IMR-90 (cell line): ENCODE results near the gene TRPV4. TPM values are rescaled to one million over a fixed set of nuclear protein-coding genes. Genes with fewer than 3 reads are reported as not detected.

Experiments used
- ATAC-seq: fragments of 200-7000 bp; cut with Tn5 transposase; 2 replicates; pipeline ENCODE4 v1.9.1; 2020; ENCODE audit warnings: low read depth, mild to moderate bottlenecking, moderate library complexity
- BruUV-seq: library from RNA; stranded (reverse); fragments of 400-500 nt; replicated peaks from 2 replicates; lab custom pipeline; 2021; lab: Mats Ljungman, UMichigan
- CTCF ChIA-PET: fragments of 300-600 bp; formaldehyde crosslinking; extraction: SDS; loops from one replicate; lab custom pipeline; 2021; ENCODE audit warnings: antibody characterized with exemption; lab: Yijun Ruan, JAX
- POLR2A ChIA-PET: fragments of 300-600 bp; sonication (Branson Sonifier 250); formaldehyde crosslinking; loops from one replicate; lab custom pipeline; 2022; ENCODE audit warnings: antibody characterized with exemption; ENCODE audit not compliant: unreplicated experiment; lab: Charles Lee
- DNase-seq: peaks from one replicate; pipeline ENCODE4 v3.0.0; 2013
- H2AFZ ChIP-seq: replicated peaks from 2 replicates; pipeline ENCODE3; 2013; ENCODE audit warnings: low read length, mild to moderate bottlenecking; ENCODE audit not compliant: poor library complexity
- H2AK5ac ChIP-seq: 2 replicates; pipeline ENCODE4 v1.6.1; 2013; ENCODE audit warnings: low read depth, low read length, inconsistent platforms
- H2AK9ac ChIP-seq: replicated peaks from 2 replicates; pipeline ENCODE3; 2013; ENCODE audit warnings: mild to moderate bottlenecking, low read depth, low read length, moderate library complexity; ENCODE audit not compliant: poor library complexity
- H2BK120ac ChIP-seq: 2 replicates; pipeline ENCODE4 v1.6.1; 2013; ENCODE audit warnings: low read depth, low read length, inconsistent platforms
- H2BK15ac ChIP-seq: 3 replicates; pipeline ENCODE4 v1.6.1; 2013; ENCODE audit warnings: low read depth, low read length, inconsistent platforms
- H2BK20ac ChIP-seq: 2 replicates; pipeline ENCODE4 v1.6.1; 2013; ENCODE audit warnings: low read depth, mild to moderate bottlenecking, inconsistent platforms, low read length, moderate library complexity
- H2BK5ac ChIP-seq: 2 replicates; pipeline ENCODE4 v1.6.1; 2013; ENCODE audit warnings: mild to moderate bottlenecking, low read depth, low read length, inconsistent platforms; ENCODE audit not compliant: poor library complexity, severe bottlenecking
- H3K14ac ChIP-seq: replicated peaks from 2 replicates; pipeline ENCODE4 v1.6.1; 2013; ENCODE audit warnings: low read depth, low read length, inconsistent platforms
- H3K18ac ChIP-seq: 2 replicates; pipeline ENCODE4 v1.6.1; 2013; ENCODE audit warnings: low read depth, low read length, control low read depth
- H3K23ac ChIP-seq: 2 replicates; pipeline ENCODE4 v1.6.1; 2013; ENCODE audit warnings: low read depth, low read length, inconsistent platforms
- H3K27ac ChIP-seq: 2 replicates; pipeline ENCODE4 v1.5.1; 2013; ENCODE audit warnings: mild to moderate bottlenecking, control low read depth, low read length; ENCODE audit not compliant: insufficient read depth
- H3K27me3 ChIP-seq: 2 replicates; pipeline ENCODE4 v1.6.1; 2013; ENCODE audit warnings: low read length; ENCODE audit not compliant: control insufficient read depth, insufficient read depth
- H3K36me3 ChIP-seq: 2 replicates; pipeline ENCODE4 v1.6.1; 2013; ENCODE audit warnings: low read length, mixed read lengths; ENCODE audit not compliant: control insufficient read depth, insufficient read depth
- H3K4ac ChIP-seq: 2 replicates; pipeline ENCODE4 v1.6.1; 2013; ENCODE audit warnings: low read depth, low read length, inconsistent platforms
- H3K4me1 ChIP-seq: 2 replicates; pipeline ENCODE4 v1.6.1; 2013; ENCODE audit warnings: low read length, mixed read lengths; ENCODE audit not compliant: control insufficient read depth, insufficient read depth
- H3K4me2 ChIP-seq: 2 replicates; pipeline ENCODE4 v1.6.1; 2013; ENCODE audit warnings: low read depth, mild to moderate bottlenecking, control low read depth, low read length, moderate library complexity
- H3K4me3 ChIP-seq: 2 replicates; pipeline ENCODE4 v1.5.1; 2013; ENCODE audit warnings: low read depth, mild to moderate bottlenecking, control low read depth, low read length, moderate library complexity; ENCODE audit not compliant: insufficient read depth
- H3K56ac ChIP-seq: 2 replicates; pipeline ENCODE4 v1.6.1; 2013; ENCODE audit warnings: low read length, inconsistent platforms; ENCODE audit not compliant: insufficient read depth; ENCODE audit errors: extremely low read depth
- H3K79me1 ChIP-seq, 2 experiments: 2 replicates each; pipeline ENCODE4 v1.6.1; 2013; ENCODE audit warnings: low read length in 2 of 2, inconsistent platforms in 1 of 2, low read depth in 1 of 2
- H3K9ac ChIP-seq: 2 replicates; pipeline ENCODE4 v1.6.1; 2013; ENCODE audit warnings: low read depth, low read length, control low read depth
- H3K9me1 ChIP-seq: 2 replicates; pipeline ENCODE4 v1.6.1; 2013; ENCODE audit warnings: low read length, inconsistent platforms; ENCODE audit not compliant: insufficient read depth
- H3K9me3 ChIP-seq: 2 replicates; pipeline ENCODE4 v1.6.1; 2013; ENCODE audit warnings: low read length; ENCODE audit not compliant: control insufficient read depth, insufficient read depth
- H4K20me1 ChIP-seq: 2 replicates; pipeline ENCODE4 v1.6.1; 2013; ENCODE audit warnings: low read length, inconsistent platforms; ENCODE audit not compliant: insufficient read depth
- H4K5ac ChIP-seq: 2 replicates; pipeline ENCODE4 v1.6.1; 2013; ENCODE audit warnings: mild to moderate bottlenecking, low read depth, low read length, control low read depth
- H4K8ac ChIP-seq, 2 experiments: 2 replicates each; pipeline ENCODE4 v1.6.1; 2013; ENCODE audit warnings: low read depth in 2 of 2, low read length in 2 of 2, control low read depth in 1 of 2, inconsistent platforms in 1 of 2
- H4K91ac ChIP-seq: 2 replicates; pipeline ENCODE4 v1.6.1; 2013; ENCODE audit warnings: low read depth, low read length, inconsistent platforms; ENCODE audit not compliant: insufficient read depth
- CEBPB ChIP-seq: IDR thresholded peaks from 2 replicates; pipeline ENCODE4 v1.6.1; 2012; ENCODE audit warnings: low read depth, low read length, improper control_type of control experiment
- CHD1 ChIP-seq: IDR thresholded peaks from 2 replicates; pipeline ENCODE4 v1.6.1; 2012; ENCODE audit warnings: low read depth, low read length, improper control_type of control experiment
- CTCF ChIP-seq: conservative IDR thresholded peaks from 2 replicates; pipeline ENCODE4 v1.5.1; 2012; ENCODE audit warnings: mild to moderate bottlenecking, low read depth, low read length, improper control_type of control experiment
- ELK1 ChIP-seq: fragments of 150-350 bp; IDR thresholded peaks from 2 replicates; pipeline ENCODE4 v1.6.1; 2016; ENCODE audit warnings: low read depth, mild to moderate bottlenecking, low read length, moderate library complexity, borderline replicate concordance
- FOS ChIP-seq: fragments of 150-350 bp; IDR thresholded peaks from 2 replicates; pipeline ENCODE4 v1.6.1; 2016; ENCODE audit warnings: low read depth, low read length
- MAZ ChIP-seq: IDR thresholded peaks from 2 replicates; pipeline ENCODE4 v1.6.1; 2012; ENCODE audit warnings: low read depth, mild to moderate bottlenecking, low read length, improper control_type of control experiment, moderate library complexity, borderline replicate concordance
- MXI1 ChIP-seq: IDR thresholded peaks from 2 replicates; pipeline ENCODE4 v1.6.1; 2012; ENCODE audit warnings: low read depth, mild to moderate bottlenecking, low read length, moderate library complexity, borderline replicate concordance
- NFE2L2 ChIP-seq: fragments of 150-350 bp; IDR thresholded peaks from 2 replicates; pipeline ENCODE4 v1.6.1; 2016; ENCODE audit warnings: low read depth, mild to moderate bottlenecking, low read length
- POLR2A ChIP-seq: IDR thresholded peaks from 2 replicates; pipeline ENCODE4 v1.6.1; 2012; ENCODE audit warnings: mild to moderate bottlenecking, low read depth, low read length
- RAD21 ChIP-seq: IDR thresholded peaks from 2 replicates; pipeline ENCODE4 v1.6.1; 2012; ENCODE audit warnings: low read length, improper control_type of control experiment
- RFX5 ChIP-seq: IDR thresholded peaks from 2 replicates; pipeline ENCODE4 v1.8.0; 2012; ENCODE audit warnings: low read depth, mild to moderate bottlenecking, low read length, moderate library complexity
- SMC3 ChIP-seq: fragments of 150-350 bp; IDR thresholded peaks from 2 replicates; pipeline ENCODE4 v1.6.1; 2016; ENCODE audit warnings: low read depth, mild to moderate bottlenecking, antibody characterized with exemption, low read length, moderate library complexity
- USF2 ChIP-seq: fragments of 150-350 bp; IDR thresholded peaks from 2 replicates; pipeline ENCODE4 v1.6.1; 2017; ENCODE audit warnings: mild to moderate bottlenecking, antibody characterized with exemption, low read length, low read depth
- whole genome bisulfite sequencing, 2 experiments: methylation state at CpG; one replicate each; pipeline versions ENCODE4 v1.1.5 to v1.1.7; 2013; ENCODE audit warnings: missing lambda C conversion rate in 2 of 2; ENCODE audit not compliant: insufficient read length in 1 of 2; ENCODE audit errors: extremely low coverage in 2 of 2; 5-methylcytosine and 5-hydroxymethylcytosine counted together
- dilution Hi-C: fragments of 300-500 bp; cut with HindIII; formaldehyde crosslinking; loops from one replicate; pipeline ENCODE4 v1.14.3; 2018; ENCODE audit warnings: low sequenced_read_pairs; ENCODE audit not compliant: unreplicated experiment
- in situ Hi-C: fragments of 300-500 bp; cut with MboI; formaldehyde crosslinking; loops from 3 replicates; pipeline ENCODE4 v1.14.3; 2019; ENCODE audit warnings: low sequenced_read_pairs, inconsistent platforms, mixed read lengths
- intact Hi-C: fragments of 100-400 bp; cut with micrococcal nuclease; formaldehyde crosslinking; loops from 2 replicates; pipeline ENCODE4 v1.10.0; 2022
- polyA plus RNA-seq, 3 experiments: library from polyadenylated mRNA; depleted of rRNA; stranded (reverse); fragments of >200 nt; gene quantifications; 2 replicates each; pipeline ENCODE4 v1.2.3, GENCODE V29; 2012; ENCODE audit warnings: low replicate concordance in 1 of 3
- total RNA-seq: library from RNA; depleted of rRNA; stranded (reverse); fragments of >200 nt; gene quantifications from 2 replicates; pipeline ENCODE4 v1.2.3, GENCODE V29; 2012

Gene TRPV4
- total and polyA plus RNA-seq, 2 of the 4 experiments (the other 2 are of a cell fraction): 1.1 to 6.1 TPM

- Histone ChIP-seq H4K5ac (no peak overlapping the region), H4K91ac (no peak overlapping the region), H2BK20ac (no peak overlapping the region), H3K4me2 (no peak overlapping the region), H3K18ac (no peak overlapping the region), H2BK5ac (no peak overlapping the region), H3K9me3 (no peaks in the 10 kb centered on the region), H3K27me3 (no peaks in the 10 kb centered on the region), H3K9ac (no peak overlapping the region), H4K8ac (no peak overlapping the region), H4K20me1 (peaks cover 8% of the 10 kb centered on the region), H3K14ac (no peak overlapping the region), H3K36me3 (peaks cover 8% of the 10 kb centered on the region), H2BK15ac (no peak overlapping the region), H3K4me3 (no peak overlapping the region), H3K27ac (no peak overlapping the region), H3K9me1 (peaks cover 28% of the 10 kb centered on the region), H3K56ac (no peak overlapping the region), H3K23ac (no peak overlapping the region), H3K4ac (no peak overlapping the region), H2BK120ac (no peak overlapping the region), H2AK5ac (no peak overlapping the region), H2AFZ (no peak overlapping the region), H2AK9ac (no peak overlapping the region), H3K79me1 (peaks cover 22 to 61% of the 10 kb centered on the region in 2 experiments), H3K4me1 (peaks cover 7% of the 10 kb centered on the region; the same call in 1 of the 2 replicates)
- ChIA-PET POLR2A (no interaction called here), CTCF (interaction anchor here (1.6 kb wide), 1 partner anchor 23 kb away, joined by 4 read pairs; no protein-coding TSS in a partner anchor)
- dilution Hi-C loops: no loop called here
- ATAC-seq (no peak), DNase-seq (no peak)
- no peak for TF ChIP-seq CTCF
- TF ChIP-seq USF2: no peak
- TF ChIP-seq RAD21: no peak
- no peak for TF ChIP-seq CHD1
- TF ChIP-seq SMC3: no peak
- no peak for TF ChIP-seq FOS
- TF ChIP-seq POLR2A: no peak
- TF ChIP-seq MAZ: no peak
- TF ChIP-seq ELK1: no peak
- TF ChIP-seq MXI1: no peak
- TF ChIP-seq CEBPB: no peak
- no peak for TF ChIP-seq RFX5
- TF ChIP-seq NFE2L2: no peak
- in situ Hi-C loops: no loop called here
- intact Hi-C loops: no loop called here
- no TSS peak for BruUV-seq
- 100% methylated on average over 2 of the region's 9 CpGs; no CpG with 5 or more reads in 1 of the 2 experiments for WGBS, 2 experiments
Observed at GRCh38 chr12:109868182-109869051, 35.2 kb upstream of the TRPV4 start.
